HG02884 (cell line): ENCODE measurements around the gene HTR1B.

ENCODE experiments used
- ATAC-seq: cut with Tn5 transposase; IDR thresholded peaks from one replicate; pipeline ENCODE4 v1.9.1; 2021; ENCODE audit warnings: mild to moderate bottlenecking, moderate library complexity; ENCODE audit not compliant: unreplicated experiment

HTR1B gene

DNA sequence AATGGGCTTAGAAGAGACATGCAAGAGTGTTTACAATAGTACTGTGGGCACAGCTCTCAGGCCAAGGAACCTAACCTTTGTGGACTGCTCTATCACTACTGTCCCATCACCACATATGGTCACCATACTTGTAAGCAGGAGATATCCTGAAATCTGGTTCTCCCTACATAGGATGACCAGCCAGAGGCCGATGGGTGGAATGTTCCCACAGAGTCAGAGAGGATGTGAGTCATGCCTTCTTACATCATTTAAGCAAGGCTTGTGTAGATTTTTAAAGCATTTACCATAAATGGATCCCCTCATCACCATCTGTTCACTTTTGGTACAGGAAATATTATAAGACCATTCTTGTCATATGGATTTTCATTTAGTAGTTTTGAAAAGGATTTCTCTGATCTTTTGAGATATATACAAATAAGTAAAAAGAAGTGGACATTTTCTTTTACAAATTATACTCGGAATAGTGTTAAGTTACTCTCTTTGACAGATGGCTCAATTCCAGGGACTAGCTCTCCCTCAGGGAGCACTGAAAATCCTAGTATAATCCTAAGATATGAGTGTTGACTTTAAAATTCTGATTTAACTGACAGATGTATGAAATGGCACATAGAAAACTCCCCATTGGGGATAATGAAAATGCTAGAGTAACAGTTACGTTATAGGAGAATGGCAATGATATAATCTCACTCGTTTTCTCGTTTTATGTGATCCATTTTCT lies 6.6 kb downstream of the HTR1B start:
- ATAC-seq = no peak

DNA sequence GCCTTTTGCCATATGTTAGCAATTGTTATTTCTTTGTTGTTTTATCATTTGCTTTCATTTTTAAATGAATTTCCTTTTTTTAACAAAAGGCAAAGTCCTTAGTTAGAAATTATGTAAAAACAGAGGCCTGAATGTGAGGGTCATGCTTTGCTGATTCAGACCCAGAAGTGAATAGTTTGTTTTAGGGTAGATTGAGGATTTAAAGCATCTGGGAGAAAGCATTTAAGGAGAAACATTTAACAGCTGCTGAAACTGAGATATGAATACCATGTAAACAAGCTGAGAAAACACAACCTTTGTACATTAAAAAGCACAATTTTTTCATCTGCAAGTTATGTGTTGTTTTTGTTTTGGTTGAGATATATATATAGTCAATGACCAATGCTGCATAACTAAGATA lies 8.0 kb downstream of the HTR1B start:
- ATAC-seq = no peak

DNA sequence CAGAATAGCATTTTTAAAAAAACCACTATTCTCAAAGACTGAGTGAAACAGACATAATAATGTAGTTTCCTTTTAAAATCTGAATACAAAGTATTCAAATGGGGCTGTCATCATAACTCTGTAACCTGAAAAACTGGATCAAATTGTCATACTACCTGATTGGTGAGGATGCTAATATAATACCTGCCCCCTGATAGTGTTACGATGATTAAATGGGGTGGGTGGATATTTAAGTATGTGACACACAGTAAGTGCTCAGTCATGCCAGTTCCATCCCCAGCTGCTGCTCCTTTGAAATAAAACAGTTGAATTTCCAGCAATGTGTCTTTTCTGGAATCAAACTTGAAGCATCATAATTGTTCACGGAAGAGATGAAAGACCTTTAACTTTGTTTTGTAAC lies 8.9 kb downstream of the HTR1B start:
- ATAC-seq = no peak

DNA sequence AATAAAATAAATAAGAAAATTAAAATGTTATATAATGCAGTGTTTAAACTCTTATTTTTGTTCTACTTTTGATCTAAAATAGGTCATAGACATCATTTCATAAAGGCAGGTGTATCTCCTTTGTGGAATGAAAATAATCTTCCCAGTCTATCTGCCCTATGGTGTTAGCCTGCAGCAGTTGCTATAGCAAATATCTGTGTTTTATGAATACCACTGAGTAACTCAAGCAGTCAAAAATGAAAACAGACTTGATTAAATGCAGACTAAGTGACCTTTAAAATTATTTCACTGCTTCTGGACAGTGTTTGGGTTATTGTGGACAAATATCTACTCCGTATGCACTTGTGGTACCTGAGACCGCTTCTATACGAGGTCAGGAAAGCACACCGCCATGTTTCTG lies 11.8 kb downstream of the HTR1B start:
- ATAC-seq = no peak

DNA sequence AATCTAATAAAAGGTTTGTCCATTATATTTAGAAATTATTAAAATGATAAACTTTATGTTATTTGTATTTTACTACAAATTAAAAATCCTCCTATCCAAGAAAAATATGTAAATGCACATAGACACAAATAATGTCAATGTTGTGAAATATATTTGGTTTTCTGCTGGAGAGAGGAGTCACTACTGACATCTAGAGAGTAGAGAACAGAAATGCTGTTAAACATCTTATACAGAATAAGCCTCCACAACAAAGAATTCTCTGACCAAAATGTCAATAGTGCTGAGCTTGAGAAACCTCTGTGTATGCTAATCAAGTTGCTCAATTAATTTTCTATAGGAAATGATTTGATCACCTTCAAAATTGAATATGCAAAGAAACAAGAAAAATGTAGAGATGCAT lies 12.4 kb downstream of the HTR1B start:
- ATAC-seq = no peak

DNA sequence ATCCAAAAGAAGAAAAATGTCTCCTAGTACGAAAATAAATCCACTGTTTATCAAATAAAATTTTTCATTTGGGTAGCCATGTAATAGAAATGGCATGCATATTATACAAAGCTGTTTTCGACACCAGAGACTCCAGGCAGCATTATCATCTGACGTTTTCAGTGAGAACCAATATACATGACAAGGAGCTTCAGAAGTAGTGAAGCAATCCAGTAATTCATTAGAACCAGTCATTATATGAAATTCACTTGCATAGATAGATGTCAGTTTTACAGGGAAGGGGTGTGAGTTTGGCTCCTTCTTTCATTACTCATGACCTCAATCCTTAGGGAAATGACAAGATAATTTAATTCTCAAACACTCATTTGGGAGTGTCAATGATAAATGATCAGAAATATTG lies 14.7 kb downstream of the HTR1B start:
- no peak for ATAC-seq

DNA sequence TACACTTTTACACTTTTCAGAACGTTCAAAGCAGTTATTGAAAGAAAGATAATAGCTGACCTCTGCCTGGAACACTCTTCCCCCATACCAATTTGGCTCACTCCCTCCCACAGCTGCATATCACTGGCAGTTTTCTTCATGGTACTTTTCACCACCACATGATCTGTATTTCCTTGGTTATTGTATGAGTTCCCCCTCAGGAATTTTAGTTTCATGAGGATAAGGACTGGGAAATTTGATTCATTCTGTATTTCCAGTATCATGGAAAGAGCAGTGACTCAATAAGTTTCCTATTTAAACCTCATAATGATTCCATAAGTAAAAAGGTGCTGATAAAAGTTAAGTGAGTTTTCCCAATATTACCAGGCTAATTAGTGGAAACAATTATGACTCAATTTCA lies 16.0 kb downstream of the HTR1B start:
- no peak for ATAC-seq

DNA sequence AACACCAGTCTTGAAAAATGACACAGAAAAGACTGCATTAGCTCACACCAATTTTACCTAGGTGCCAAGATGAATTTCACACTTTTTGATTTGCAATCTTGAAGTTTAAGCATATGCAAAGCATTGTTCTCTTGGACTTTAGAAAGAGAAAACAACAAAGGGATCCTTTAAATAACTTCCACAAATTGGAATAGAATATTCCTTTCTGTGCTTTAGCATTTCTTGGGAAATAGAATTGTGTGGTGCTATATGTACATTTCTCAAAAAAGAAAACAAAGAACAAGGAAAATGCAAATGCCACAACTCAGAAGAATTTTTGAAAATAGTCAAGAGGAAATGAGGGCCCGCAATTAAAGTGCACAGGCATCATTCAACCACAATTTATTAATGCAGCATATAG lies 17.0 kb downstream of the HTR1B start:
- no peak for ATAC-seq

DNA sequence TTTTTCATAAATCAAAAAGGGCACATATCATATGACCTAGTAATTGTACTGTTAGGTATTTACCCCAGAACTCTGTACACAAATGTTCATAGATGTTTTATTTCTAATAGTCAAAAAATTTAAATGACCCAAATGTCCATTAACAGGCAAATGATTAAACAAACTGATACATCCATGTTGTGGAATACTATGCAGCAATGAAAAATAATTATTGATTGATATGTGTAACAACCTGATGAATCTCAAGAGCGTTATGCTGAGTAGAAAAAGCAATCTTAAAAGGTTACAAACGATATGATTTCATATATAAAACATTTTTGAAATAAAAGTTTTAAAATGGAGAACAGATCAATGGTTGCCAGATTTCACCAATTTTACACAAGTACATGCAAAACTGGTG lies 18.1 kb downstream of the HTR1B start:
- ATAC-seq = no peak

DNA sequence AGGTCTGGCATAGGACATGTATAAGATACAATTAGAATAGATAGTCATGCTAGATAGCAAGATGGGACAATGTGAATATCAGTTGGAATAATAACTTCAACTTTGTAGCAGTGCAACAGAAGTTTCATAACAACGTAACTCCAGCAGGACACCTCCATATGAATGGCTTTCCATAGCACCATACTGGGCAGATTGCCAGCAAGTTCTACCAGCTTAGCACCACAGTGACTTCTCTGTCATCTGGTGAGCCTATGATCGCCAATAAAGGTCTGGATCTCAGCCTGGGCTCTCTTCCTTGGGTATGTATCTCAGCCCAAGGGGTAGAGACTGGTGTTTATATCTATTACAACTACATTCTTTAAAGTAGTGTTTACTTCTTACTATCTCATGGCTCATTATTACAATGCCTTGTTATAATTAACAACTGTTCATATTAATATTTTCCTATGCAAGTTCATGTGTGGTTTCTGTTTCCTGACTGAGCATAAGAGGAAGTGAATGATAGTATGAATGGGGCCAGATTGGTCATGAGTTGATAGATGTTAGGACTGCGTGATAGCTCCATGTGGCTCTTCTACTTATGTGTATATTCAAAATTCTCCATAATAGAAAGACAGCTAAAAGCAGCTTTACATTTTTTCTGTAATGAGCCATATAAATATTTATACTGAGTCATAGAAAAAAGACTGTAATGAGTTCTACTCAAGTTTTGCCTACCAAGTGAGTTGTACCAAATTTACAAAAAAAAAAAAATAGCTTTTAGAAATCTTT lies 22.9 kb downstream of the HTR1B start:
- ATAC-seq = no peak

DNA sequence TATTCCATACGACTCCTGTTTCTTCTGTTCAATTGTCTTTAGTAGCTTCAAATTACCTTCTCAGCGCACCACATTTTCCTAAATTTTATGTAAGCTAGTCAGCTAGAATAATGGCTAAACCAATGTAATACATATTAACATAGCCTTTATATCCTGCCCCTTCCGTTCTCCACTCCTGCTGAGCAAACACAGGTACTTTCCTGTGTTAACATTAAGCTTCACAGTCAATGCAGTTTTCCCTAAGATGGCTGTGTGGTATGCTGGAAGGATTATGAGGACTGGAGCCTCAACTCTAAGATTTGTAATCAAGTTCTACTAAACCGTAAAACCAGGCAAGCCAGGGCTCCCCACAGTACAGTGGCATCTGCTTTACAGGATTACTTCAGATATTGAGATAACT lies 29.4 kb downstream of the HTR1B start:
- no peak for ATAC-seq

DNA sequence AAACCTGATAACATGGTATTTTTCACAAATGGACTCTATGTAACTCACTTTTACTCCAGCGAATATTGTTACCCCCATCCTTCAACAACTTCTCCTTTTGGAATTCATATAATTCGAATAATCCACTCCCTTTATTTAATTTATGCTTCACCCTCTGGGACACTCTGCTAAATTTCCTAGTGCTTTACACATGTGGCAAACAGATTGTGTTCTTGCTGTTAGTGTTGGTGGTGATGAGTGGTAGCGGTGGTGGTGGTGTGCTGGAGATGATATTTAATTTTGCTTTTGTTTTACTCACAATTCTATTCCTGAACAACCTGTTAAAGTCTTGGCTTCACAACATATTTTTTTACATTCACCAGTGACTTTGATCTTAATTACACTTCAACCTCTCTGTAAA lies 32.8 kb downstream of the HTR1B start:
- ATAC-seq = no peak

DNA sequence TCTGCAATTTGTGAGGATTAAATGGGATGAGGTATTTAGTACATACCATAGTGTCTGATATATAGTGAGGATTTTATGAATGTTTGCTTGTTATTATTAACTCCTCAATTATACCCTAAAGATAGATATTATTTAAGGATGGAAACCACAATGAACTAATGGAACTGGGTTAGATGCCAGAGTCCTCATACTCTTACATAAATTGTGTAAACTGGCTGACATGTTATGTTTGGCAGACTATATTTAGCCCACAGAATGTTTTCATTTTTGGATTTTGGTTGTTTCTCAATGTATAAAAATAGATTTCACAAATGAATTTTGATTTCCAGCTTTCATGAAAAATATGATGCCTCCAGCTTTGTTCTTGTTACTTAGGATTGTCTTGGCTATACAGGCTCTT lies 37.6 kb downstream of the HTR1B start:
- no peak for ATAC-seq

DNA sequence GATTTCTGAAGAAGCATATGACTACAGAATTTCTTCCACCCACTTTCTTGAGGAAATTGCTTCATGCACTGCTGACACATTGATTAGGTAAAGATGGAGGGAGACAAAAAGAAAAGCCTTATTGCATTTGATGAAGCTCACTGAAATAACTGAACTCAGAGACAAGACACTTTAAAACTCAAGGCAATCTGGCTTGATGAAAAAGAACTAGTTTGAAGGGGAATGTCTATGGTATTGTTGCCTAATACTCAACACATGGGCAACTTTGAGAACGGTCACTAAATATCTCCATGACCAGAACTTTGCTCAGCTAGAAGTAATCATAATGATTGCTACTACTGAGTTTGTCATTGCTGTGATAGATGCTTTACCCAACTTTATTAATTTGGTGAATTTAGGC lies 38.1 kb downstream of the HTR1B start:
- no peak for ATAC-seq

DNA sequence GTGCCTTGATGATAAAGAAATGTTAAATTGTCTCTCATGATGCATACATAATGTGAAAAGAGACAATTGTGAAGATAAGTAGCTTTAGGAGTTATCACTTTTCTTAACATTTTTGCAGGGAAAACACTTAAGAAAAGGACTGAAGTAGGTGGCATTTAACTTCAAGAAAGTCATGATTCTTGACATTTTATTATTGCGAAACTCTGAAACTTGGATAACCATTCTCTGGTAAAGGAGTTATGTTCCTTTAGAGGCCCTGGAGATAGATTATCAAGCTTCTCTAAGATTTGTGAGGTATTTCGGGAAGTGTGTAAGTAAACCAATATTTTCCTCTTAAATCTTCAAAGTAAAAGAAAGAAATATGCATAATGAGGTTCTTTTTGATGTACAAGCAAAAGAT lies 38.5 kb downstream of the HTR1B start:
- ATAC-seq = no peak

DNA sequence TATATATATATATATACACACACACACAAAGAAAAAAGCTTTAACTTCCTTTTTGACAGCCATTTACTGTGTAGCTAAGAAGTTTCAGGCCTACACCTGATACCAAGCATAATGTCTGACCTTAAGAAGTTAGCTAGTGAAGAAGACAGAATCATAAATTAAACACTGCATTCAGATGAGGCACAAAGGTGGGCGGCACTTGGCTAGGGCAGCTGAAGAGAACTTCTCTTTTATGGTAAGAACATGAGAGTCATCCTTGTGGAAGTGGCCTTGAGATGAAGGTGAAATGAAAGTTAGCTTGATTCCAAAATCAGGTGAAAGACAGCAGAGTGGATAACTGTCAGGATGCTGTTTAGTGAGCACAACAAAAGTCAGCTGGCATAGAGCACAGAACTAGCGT lies 46.5 kb downstream of the HTR1B start:
- ATAC-seq = no peak

DNA sequence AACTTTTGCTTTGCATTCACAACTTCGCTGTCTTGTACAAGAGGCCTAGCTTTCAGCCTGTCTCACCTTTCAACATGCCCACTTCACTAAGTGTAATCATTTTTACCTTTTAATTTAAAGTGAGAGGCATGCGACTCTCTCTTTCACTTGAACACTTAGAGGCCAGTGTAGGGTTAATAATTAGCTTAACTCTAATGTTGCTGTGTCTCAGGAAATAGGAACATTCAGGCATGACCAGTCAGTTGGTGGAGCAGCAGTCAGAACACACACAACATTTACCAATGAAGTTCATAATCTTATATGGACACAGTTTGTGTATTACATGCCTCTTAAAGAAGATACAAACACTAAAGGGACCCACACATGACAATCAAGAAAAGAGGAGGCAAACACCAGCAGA lies 47.6 kb downstream of the HTR1B start:
- no peak for ATAC-seq
